GM12878 (cell line): Measurements from ENCODE around the gene CDC16. TPM values are rescaled to one million over a fixed set of nuclear protein-coding genes. Genes with fewer than 3 reads are reported as not detected.

Experiments used
- ATAC-seq: fragments of 200-7000 bp; cut with Tn5 transposase; 3 replicates; pipeline ENCODE4 v1.9.1; 2020; ENCODE audit warnings: mild to moderate bottlenecking, moderate library complexity
- BruUV-seq: library from RNA; stranded (reverse); fragments of 400-500 nt; replicated peaks from 2 replicates; lab custom pipeline; 2021; lab: Mats Ljungman, UMichigan
- CTCF ChIA-PET: fragments of 300-600 bp; sonication (Branson Sonifier 250); formaldehyde crosslinking; extraction: SDS; loops from one replicate; lab custom pipeline; 2021; ENCODE audit warnings: inconsistent platforms; lab: Yijun Ruan, JAX
- POLR2A ChIA-PET: fragments of 350-600 bp; formaldehyde crosslinking; extraction: SDS; loops from one replicate; lab custom pipeline; 2021; ENCODE audit warnings: inconsistent platforms; lab: Charles Lee
- RAD21 ChIA-PET: fragments of 300-600 bp; sonication (Branson Sonifier 250); formaldehyde crosslinking; loops from one replicate; lab custom pipeline; 2023; ENCODE audit warnings: antibody characterized with exemption; ENCODE audit not compliant: unreplicated experiment; lab: Charles Lee
- SMC1A ChIA-PET: fragments of 300-600 bp; sonication (Branson Sonifier 250); formaldehyde crosslinking; loops from one replicate; lab custom pipeline; 2023; ENCODE audit not compliant: unreplicated experiment, uncharacterized antibody; lab: Charles Lee
- DNase-seq: peaks from one replicate; pipeline ENCODE4 v3.0.0-alpha.2; 2011; ENCODE audit warnings: low read depth, low spot score
- FAIRE-seq: peaks from 3 replicates; lab custom pipeline; 2011; peaks lifted over from hg19 to GRCh38; lab: Jason Lieb, UNC
- H2AFZ ChIP-seq: 2 replicates; pipeline ENCODE4 v1.6.0; 2011; ENCODE audit warnings: low read depth, low read length, control low read depth; ENCODE audit not compliant: control insufficient read depth
- H3K27ac ChIP-seq: 2 replicates; pipeline ENCODE4 v1.5.1; 2011; ENCODE audit warnings: control low read depth; ENCODE audit not compliant: control insufficient read depth, insufficient read depth
- H3K27me3 ChIP-seq, 2 experiments: replicated peaks in 1 of 2; 2 replicates each; pipeline versions ENCODE4 v1.6.0 to v1.6.1; 2011; ENCODE audit warnings: low read length in 1 of 2; ENCODE audit not compliant: control insufficient read depth in 2 of 2, insufficient read depth in 2 of 2
- H3K36me3 ChIP-seq, 2 experiments: 2 replicates each; pipeline ENCODE4 v1.5.1; 2011; ENCODE audit warnings: low read length in 1 of 2; ENCODE audit not compliant: control insufficient read depth in 2 of 2, insufficient read depth in 2 of 2
- H3K4me1 ChIP-seq: 2 replicates; pipeline ENCODE4 v1.6.1; 2011; ENCODE audit warnings: mild to moderate bottlenecking, low read length, moderate library complexity, mixed read lengths; ENCODE audit not compliant: control insufficient read depth, insufficient read depth
- H3K4me2 ChIP-seq: 2 replicates; pipeline ENCODE4 v1.6.0; 2011; ENCODE audit warnings: control low read depth; ENCODE audit not compliant: control insufficient read depth, insufficient read depth
- H3K4me3 ChIP-seq: fragments of 200-600 bp; sonication (generic); 2 replicates; pipeline ENCODE4 v1.5.1; 2016
- H3K79me2 ChIP-seq: 2 replicates; pipeline ENCODE4 v1.6.0; 2011; ENCODE audit warnings: low read length; ENCODE audit not compliant: control insufficient read depth, insufficient read depth
- H3K9ac ChIP-seq: 2 replicates; pipeline ENCODE4 v1.8.0; 2011; ENCODE audit warnings: low read length, control low read depth, mixed read lengths; ENCODE audit not compliant: control insufficient read depth, insufficient read depth
- H3K9me3 ChIP-seq: replicated peaks from 3 replicates; pipeline ENCODE4 v1.5.1; 2011; ENCODE audit warnings: mild to moderate bottlenecking, low read length; ENCODE audit not compliant: control insufficient read depth, insufficient read depth
- H4K20me1 ChIP-seq: 2 replicates; pipeline ENCODE4 v1.6.0; 2011; ENCODE audit not compliant: control insufficient read depth, insufficient read depth
- FOS ChIP-seq: IDR thresholded peaks from 3 replicates; pipeline ENCODE4 v1.6.1; 2011; ENCODE audit warnings: borderline replicate concordance; ENCODE audit not compliant: insufficient read length; ENCODE audit errors: extremely low read depth
- IRF4 ChIP-seq: IDR thresholded peaks from 2 replicates; pipeline ENCODE4 v1.6.1; 2011; ENCODE audit warnings: low read depth, low read length
- KAT2A ChIP-seq: conservative IDR thresholded peaks from 2 replicates; pipeline ENCODE4 v1.6.1; 2011; ENCODE audit warnings: low read depth, low read length; ENCODE audit not compliant: control insufficient read depth
- RAD51 ChIP-seq: fragments of 450-650 bp; IDR thresholded peaks from 2 replicates; pipeline ENCODE4 v1.6.1; 2016; ENCODE audit warnings: moderate library complexity, mild to moderate bottlenecking, inconsistent platforms
- SPI1 ChIP-seq: IDR thresholded peaks from 2 replicates; pipeline ENCODE4 v1.6.1; 2011; ENCODE audit warnings: low read depth, mild to moderate bottlenecking, low read length, moderate library complexity, borderline replicate concordance; ENCODE audit not compliant: insufficient read depth
- TBL1XR1 ChIP-seq: IDR thresholded peaks from 2 replicates; pipeline ENCODE4 v1.6.1; 2012; ENCODE audit warnings: low read depth, low read length, improper control_type of control experiment
- ZNF207 ChIP-seq: fragments of 450-650 bp; IDR thresholded peaks from 2 replicates; pipeline ENCODE4 v1.6.1; 2014; ENCODE audit warnings: antibody characterized with exemption, mild to moderate bottlenecking, borderline replicate concordance
- ZZZ3 ChIP-seq: IDR thresholded peaks from 2 replicates; pipeline ENCODE4 v1.6.1; 2011; ENCODE audit warnings: low read depth; ENCODE audit not compliant: control insufficient read depth, insufficient read length
- WGBS: methylation state at CpG from one replicate; pipeline ENCODE4 v1.1.6; 2016; ENCODE audit warnings: low lambda C conversion rate; ENCODE audit not compliant: insufficient replicate concordance, insufficient coverage; ENCODE audit errors: missing lambda C conversion rate; 5-methylcytosine and 5-hydroxymethylcytosine counted together
- in situ Hi-C: fragments of 300-500 bp; cut with MboI; formaldehyde crosslinking; loops from 9 replicates; pipeline ENCODE4 v1.14.3; 2018; ENCODE audit warnings: mixed read lengths
- intact Hi-C: fragments of 100-400 bp; cut with micrococcal nuclease; formaldehyde crosslinking; loops from one replicate; pipeline ENCODE4 v1.14.2; 2022; ENCODE audit not compliant: unreplicated experiment
- polyA plus RNA-seq, 11 experiments: library from polyadenylated mRNA; depleted of rRNA in 4 of 11; unstranded in 6 of 11; stranded (reverse) in 5 of 11; fragments of >200 nt; fragmentation: Nextera tagmentation in 4 of 11; fragmentation: Illumina TruSeq in 1 of 11; extraction: Ambion mirVana in 4 of 11; extraction: Trizol in 1 of 11; gene quantifications; 1 replicate in 1 of 11; 2 replicates in 10 of 11; pipeline versions ENCODE4 v1.2.1 to v1.2.3, GENCODE V29; 2011 to 2016; ENCODE audit warnings: inconsistent platforms in 2 of 11, missing spikeins in 2 of 11, low read depth in 1 of 11
- total RNA-seq, 4 experiments: library from RNA; depleted of rRNA in 3 of 4; stranded (reverse); fragments of >200 nt in 3 of 4; fragmentation: Illumina TruSeq in 1 of 4; extraction: Trizol in 1 of 4; gene quantifications; 2 replicates each; pipeline versions ENCODE4 v1.2.1 to v1.2.3, GENCODE V29; 2013 to 2021
- TF ChIP-seq, protein P1 (sequence below): fragments of 450-650 bp; IDR thresholded peaks from 2 replicates; pipeline ENCODE4 v1.6.1; 2017; ENCODE audit warnings: mild to moderate bottlenecking, moderate library complexity

Gene CDC16
- total and polyA plus RNA-seq, 10 of the 15 experiments (the other 5 are each of a cell fraction or from before 2014, with no cell fraction given) = 15.4 to 92.9 (median 31.4) TPM

DNA sequence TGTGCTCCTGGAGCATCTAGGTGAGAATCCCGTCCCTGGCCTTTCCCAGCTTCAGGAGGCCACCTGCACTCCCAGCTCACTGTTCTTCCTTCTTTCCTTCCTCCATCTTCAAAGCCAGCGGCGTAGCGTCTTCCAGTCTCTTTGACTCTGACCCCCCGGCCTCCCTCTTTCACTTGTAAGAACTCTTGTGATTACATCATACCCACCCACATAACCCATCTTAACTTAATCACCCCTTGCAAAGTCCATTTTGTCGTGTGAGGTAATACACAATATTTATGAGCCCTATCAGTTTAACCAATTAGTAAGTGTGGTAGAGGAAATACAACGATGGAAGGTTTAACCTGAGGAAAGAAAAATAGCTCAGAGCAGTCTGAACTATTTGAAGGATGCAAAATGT is 4.6 kb upstream of the CDC16 start:
- Histone ChIP-seq H3K79me2 (peaks cover 3% of the 10 kb centered on the region), H3K4me1 (peaks cover 4% of the 10 kb centered on the region; the same call in 1 of the 2 replicates), H3K36me3 (no peaks in the 10 kb centered on the region), H3K9me3 (no peaks in the 10 kb centered on the region), H3K9ac (no peak overlapping the region), H3K27me3 (0 out of 4 replicates have a peak, but pooled peaks cover 0 to 8% of the 10 kb centered on the region in 2 experiments), H3K27ac (no peak overlapping the region), H2AFZ (no peak overlapping the region), H3K4me2 (no peak overlapping the region), H4K20me1 (no peaks in the 10 kb centered on the region), H3K4me3 (no peak overlapping the region)
- no peak for ATAC-seq
- RAD21 ChIA-PET = no interaction called here
- CTCF ChIA-PET = interaction anchor here (0.6 kb wide), 1 partner anchor 267 kb away, joined by 3 read pairs; no protein-coding TSS in a partner anchor
- SMC1A ChIA-PET = no interaction called here
- 20% methylated on average over 7 of the region's 7 CpGs for WGBS
- in situ Hi-C loops = no loop called here
- no peak for FAIRE-seq
- POLR2A ChIA-PET = no interaction called here
- intact Hi-C loops = no loop called here
- TF ChIP-seq TBL1XR1 = no peak
- TF ChIP-seq, protein P1, sequence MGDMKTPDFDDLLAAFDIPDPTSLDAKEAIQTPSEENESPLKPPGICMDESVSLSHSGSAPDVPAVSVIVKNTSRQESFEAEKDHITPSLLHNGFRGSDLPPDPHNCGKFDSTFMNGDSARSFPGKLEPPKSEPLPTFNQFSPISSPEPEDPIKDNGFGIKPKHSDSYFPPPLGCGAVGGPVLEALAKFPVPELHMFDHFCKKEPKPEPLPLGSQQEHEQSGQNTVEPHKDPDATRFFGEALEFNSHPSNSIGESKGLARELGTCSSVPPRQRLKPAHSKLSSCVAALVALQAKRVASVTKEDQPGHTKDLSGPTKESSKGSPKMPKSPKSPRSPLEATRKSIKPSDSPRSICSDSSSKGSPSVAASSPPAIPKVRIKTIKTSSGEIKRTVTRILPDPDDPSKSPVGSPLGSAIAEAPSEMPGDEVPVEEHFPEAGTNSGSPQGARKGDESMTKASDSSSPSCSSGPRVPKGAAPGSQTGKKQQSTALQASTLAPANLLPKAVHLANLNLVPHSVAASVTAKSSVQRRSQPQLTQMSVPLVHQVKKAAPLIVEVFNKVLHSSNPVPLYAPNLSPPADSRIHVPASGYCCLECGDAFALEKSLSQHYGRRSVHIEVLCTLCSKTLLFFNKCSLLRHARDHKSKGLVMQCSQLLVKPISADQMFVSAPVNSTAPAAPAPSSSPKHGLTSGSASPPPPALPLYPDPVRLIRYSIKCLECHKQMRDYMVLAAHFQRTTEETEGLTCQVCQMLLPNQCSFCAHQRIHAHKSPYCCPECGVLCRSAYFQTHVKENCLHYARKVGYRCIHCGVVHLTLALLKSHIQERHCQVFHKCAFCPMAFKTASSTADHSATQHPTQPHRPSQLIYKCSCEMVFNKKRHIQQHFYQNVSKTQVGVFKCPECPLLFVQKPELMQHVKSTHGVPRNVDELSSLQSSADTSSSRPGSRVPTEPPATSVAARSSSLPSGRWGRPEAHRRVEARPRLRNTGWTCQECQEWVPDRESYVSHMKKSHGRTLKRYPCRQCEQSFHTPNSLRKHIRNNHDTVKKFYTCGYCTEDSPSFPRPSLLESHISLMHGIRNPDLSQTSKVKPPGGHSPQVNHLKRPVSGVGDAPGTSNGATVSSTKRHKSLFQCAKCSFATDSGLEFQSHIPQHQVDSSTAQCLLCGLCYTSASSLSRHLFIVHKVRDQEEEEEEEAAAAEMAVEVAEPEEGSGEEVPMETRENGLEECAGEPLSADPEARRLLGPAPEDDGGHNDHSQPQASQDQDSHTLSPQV = no peak
- TF ChIP-seq ZNF207 = no peak
- TF ChIP-seq KAT2A = no peak
- no peak for TF ChIP-seq RAD51
- no peak for TF ChIP-seq ZZZ3
- TF ChIP-seq FOS = no peak
- TF ChIP-seq SPI1 = no peak
- no peak for TF ChIP-seq IRF4
- DNase-seq = no peak
- no TSS peak for BruUV-seq
